AG09309 (cell line): ENCODE data around the gene HAUS3.

Experiments used
- DNase-seq: peaks from one replicate; pipeline ENCODE4 v3.0.0-alpha.2; 2010; ENCODE audit warnings: low read depth
- H3K4me3 ChIP-seq: 2 replicates; pipeline ENCODE4 v1.5.1; 2011; ENCODE audit warnings: mild to moderate bottlenecking, low read depth, low read length, moderate library complexity; ENCODE audit not compliant: control insufficient read depth
- TF ChIP-seq, protein P1 (sequence below): IDR thresholded peaks from 2 replicates; pipeline ENCODE4 v1.5.1; 2011; ENCODE audit warnings: mild to moderate bottlenecking, low read depth, low read length, inconsistent platforms; ENCODE audit not compliant: insufficient read depth, control insufficient read depth; ENCODE audit errors: missing control alignments

HAUS3 gene

DNA sequence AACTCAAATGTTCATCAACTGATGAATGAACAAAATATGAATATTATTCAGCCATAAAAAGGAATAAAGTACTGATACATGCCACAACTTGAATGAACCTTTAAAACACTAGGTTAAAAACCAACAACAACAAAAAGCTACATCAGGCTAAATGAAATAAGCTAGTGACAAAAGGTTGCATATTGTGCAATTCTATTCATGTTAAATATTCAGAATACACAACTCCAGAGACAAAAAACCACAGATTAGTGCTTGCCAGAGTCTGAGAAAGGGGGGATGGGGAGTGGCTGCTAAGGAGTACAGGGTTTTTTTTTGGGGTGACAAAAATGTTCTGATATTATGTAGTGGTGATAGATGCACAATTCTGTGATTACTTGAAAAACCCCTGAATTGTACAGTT is 58.5 kb downstream of the HAUS3 start:
- TF ChIP-seq, protein P1, sequence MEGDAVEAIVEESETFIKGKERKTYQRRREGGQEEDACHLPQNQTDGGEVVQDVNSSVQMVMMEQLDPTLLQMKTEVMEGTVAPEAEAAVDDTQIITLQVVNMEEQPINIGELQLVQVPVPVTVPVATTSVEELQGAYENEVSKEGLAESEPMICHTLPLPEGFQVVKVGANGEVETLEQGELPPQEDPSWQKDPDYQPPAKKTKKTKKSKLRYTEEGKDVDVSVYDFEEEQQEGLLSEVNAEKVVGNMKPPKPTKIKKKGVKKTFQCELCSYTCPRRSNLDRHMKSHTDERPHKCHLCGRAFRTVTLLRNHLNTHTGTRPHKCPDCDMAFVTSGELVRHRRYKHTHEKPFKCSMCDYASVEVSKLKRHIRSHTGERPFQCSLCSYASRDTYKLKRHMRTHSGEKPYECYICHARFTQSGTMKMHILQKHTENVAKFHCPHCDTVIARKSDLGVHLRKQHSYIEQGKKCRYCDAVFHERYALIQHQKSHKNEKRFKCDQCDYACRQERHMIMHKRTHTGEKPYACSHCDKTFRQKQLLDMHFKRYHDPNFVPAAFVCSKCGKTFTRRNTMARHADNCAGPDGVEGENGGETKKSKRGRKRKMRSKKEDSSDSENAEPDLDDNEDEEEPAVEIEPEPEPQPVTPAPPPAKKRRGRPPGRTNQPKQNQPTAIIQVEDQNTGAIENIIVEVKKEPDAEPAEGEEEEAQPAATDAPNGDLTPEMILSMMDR, result no peak
- H3K4me3 ChIP-seq, result no peak overlapping the region
- no peak for DNase-seq

DNA sequence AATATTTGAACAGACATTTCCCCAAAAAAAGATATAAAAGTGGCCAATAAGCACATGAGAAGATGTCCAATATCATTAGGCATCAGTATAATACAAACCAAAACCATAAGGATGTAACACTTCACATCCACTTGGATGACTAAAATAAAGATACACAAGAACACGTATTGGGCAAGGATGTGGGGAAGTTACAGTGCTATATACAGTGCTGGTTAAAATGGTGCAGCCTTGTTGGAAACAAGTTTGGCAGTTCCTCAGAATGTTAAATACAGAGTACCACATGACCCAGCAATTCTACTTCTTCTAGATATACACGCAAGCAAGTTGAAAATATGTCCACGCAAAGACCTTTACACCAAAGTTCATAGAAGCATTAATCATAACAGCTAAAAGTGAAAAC is 58.9 kb downstream of the HAUS3 start:
- H3K4me3 ChIP-seq, result no peak overlapping the region
- TF ChIP-seq, protein P1, result no peak
- no peak for DNase-seq

DNA sequence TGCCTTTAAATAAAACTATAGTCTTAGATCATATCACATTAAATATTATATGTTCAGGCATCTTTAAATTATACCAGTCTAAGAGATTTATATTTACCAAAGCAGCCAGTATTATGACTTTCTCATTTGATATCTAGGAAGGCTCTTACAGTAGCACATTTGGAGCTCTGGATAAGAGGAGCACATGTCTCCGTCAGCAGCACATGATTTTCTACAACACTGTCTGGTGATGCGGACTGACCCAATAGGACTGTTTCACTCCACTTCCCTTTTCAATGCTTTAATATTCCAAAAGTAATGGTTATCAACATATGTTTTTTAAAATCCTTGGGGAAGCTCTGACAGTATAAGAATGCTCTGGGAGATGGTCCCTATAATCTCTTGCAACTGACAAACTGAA is 61.5 kb downstream of the HAUS3 start:
- no peak overlapping the region for H3K4me3 ChIP-seq
- TF ChIP-seq, protein P1, result no peak
- DNase-seq, result no peak

DNA sequence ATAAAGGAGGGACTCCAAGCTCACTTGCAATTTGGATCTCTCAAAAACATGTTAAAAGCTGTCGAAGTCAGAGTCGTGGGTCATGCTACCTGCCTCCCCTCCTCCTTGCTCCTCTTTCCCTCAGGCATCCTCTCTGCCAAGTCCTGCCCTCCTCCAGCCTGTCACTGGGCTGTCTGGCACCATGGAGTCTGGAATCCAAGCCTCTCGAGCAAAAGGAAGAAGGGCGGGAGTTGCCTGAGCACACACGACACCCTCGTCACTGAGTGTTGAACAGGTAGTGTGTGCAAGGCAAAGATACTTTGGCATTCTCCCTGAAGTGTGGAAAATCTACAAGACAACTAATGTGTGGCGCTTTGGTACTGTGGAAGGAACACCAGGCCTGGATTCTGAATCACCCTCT is 62.2 kb downstream of the HAUS3 start:
- TF ChIP-seq, protein P1, result no peak
- H3K4me3 ChIP-seq, result no peak overlapping the region
- no peak for DNase-seq

DNA sequence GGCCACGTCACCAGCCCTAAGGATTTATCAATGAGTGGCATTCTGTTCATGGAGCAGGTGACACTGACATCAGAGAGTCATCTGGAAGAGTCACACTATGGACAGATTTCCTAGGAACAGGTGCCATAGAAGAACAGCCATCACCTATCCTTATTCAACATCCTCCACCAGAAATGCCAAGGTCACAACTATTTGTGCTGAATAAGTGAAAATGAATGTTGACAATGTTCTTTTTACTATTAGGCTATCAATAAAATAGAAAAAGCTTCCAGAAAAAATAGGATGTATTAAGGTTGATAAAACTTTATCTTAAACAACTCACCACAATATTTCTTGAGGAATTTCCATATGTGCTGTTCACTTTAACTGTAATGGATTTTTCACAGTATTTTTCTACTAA is 62.9 kb downstream of the HAUS3 start:
- DNase-seq, result no peak
- TF ChIP-seq, protein P1, result no peak
- no peak overlapping the region for H3K4me3 ChIP-seq
